ENCODE data around the gene OR51B5. TPM values are rescaled to one million over a fixed set of nuclear protein-coding genes. Genes with fewer than 3 reads are reported as not detected.
A peak's percentile ranks its signal among the peaks of the same experiment; 100 is the strongest.
"Not testable (repeated sequence)": the region's sequence is repeated elsewhere in the genome, so short reads cannot be mapped to it uniquely, and the experiment has no call there.

OR51B5 gene
- total RNA-seq, 2 donors from 2014 or later: 0.93 to 1.8 TPM

- Histone ChIP-seq H3K4me1 (ENCODE audit: control insufficient read depth, insufficient read depth, low read length) (no peaks in the 10 kb centered on the region), H3K9me3 (ENCODE audit: control insufficient read depth, low read length) (no peaks in the 10 kb centered on the region), H3K27ac (ENCODE audit: low read depth, low read length) (no peak overlapping the region), H3K9ac (ENCODE audit: extremely low read depth, low read length, poor library complexity, severe bottlenecking) (no peak overlapping the region), H3K36me3 (ENCODE audit: control insufficient read depth, insufficient read depth, low read length) (no peaks in the 10 kb centered on the region), H3K27me3 (ENCODE audit: control insufficient read depth, insufficient read depth, low read length, poor library complexity, severe bottlenecking) (no peaks in the 10 kb centered on the region), H3K4me3 (ENCODE audit: low read length) (no peak overlapping the region)
- WGBS, 2 experiments (ENCODE audit: insufficient coverage in 1 of 2, insufficient read length in 1 of 2): 88 to 100% methylated on average over 1 to 2 of the region's 3 CpGs
- no peaks in the 10 kb centered on the region for H3K36me3 Mint-ChIP-seq (ENCODE audit: low read depth)
- H3K27me3 Mint-ChIP-seq (ENCODE audit: insufficient read depth): no peaks in the 10 kb centered on the region
- no peak for DNase-seq
- peaks cover 3% of the 10 kb centered on the region for H3K9me3 Mint-ChIP-seq
- peak; percentile 11 for TF ChIP-seq CTCF (conservative IDR thresholded peaks at IDR 0.05)
- peaks cover 21% of the 10 kb centered on the region for H3K4me1 Mint-ChIP-seq
- no peak overlapping the region for H3K4me3 Mint-ChIP-seq
- H3K27ac Mint-ChIP-seq: no peak overlapping the region
Observed at GRCh38 chr11:5362017-5362625, 18.8 kb upstream of the OR51B5 start.

- not testable (repeated sequence) for H3K4me1 ChIP-seq (ENCODE audit: control insufficient read depth, insufficient read depth, low read length); DNase-seq; H3K9me3 ChIP-seq (ENCODE audit: control insufficient read depth, low read length); H3K4me3 Mint-ChIP-seq; H3K9me3 Mint-ChIP-seq; H3K9ac ChIP-seq (ENCODE audit: extremely low read depth, low read length, poor library complexity, severe bottlenecking); H3K4me3 ChIP-seq (ENCODE audit: low read length); H3K27me3 Mint-ChIP-seq (ENCODE audit: insufficient read depth); H3K27ac ChIP-seq (ENCODE audit: low read depth, low read length); H3K4me1 Mint-ChIP-seq; H3K27me3 ChIP-seq (ENCODE audit: control insufficient read depth, insufficient read depth, low read length, poor library complexity, severe bottlenecking); H3K27ac Mint-ChIP-seq; H3K36me3 ChIP-seq (ENCODE audit: control insufficient read depth, insufficient read depth, low read length); H3K36me3 Mint-ChIP-seq (ENCODE audit: low read depth)
- 94 to 100% methylated on average over 1 to 5 of the region's 5 CpGs for WGBS, 2 experiments (ENCODE audit: insufficient coverage in 1 of 2, insufficient read length in 1 of 2)
Observed at GRCh38 chr11:5356031-5356430, 12.7 kb upstream of the OR51B5 start.

- no peak within 1 kb of the TSS for H3K4me3 Mint-ChIP-seq
- Histone ChIP-seq H3K27ac (ENCODE audit: low read depth, low read length) (no peak within 1 kb of the TSS), H3K4me3 (ENCODE audit: low read length) (no peak within 1 kb of the TSS), H3K9me3 (ENCODE audit: control insufficient read depth, low read length) (no peaks in the 10 kb centered on the region), H3K36me3 (ENCODE audit: control insufficient read depth, insufficient read depth, low read length) (no peaks in the 10 kb centered on the region), H3K4me1 (ENCODE audit: control insufficient read depth, insufficient read depth, low read length) (no peaks in the 10 kb centered on the region), H3K9ac (ENCODE audit: extremely low read depth, low read length, poor library complexity, severe bottlenecking) (no peak within 1 kb of the TSS), H3K27me3 (ENCODE audit: control insufficient read depth, insufficient read depth, low read length, poor library complexity, severe bottlenecking) (no peaks in the 10 kb centered on the region)
- H3K36me3 Mint-ChIP-seq (ENCODE audit: low read depth): no peaks in the 10 kb centered on the region
- no peak within 1 kb of the TSS for H3K27ac Mint-ChIP-seq
- no peak for TF ChIP-seq CTCF (conservative IDR thresholded peaks at IDR 0.05)
- H3K27me3 Mint-ChIP-seq (ENCODE audit: insufficient read depth): no peaks in the 10 kb centered on the region
- 91% methylated on average over 1 of the region's 1 CpG; no CpG with 5 or more reads in 1 of the 2 experiments for WGBS, 2 experiments (ENCODE audit: insufficient coverage in 1 of 2, insufficient read length in 1 of 2)
- H3K9me3 Mint-ChIP-seq: no peaks in the 10 kb centered on the region
- no peak for DNase-seq
- H3K4me1 Mint-ChIP-seq: peaks cover 11% of the 10 kb centered on the region
Observed at GRCh38 chr11:5351208-5351607, 7.9 kb upstream of the OR51B5 start, which contains the start of gene OR51B6. Gene OR51B6, plus strand, starts transcription at chr11:5351508. Its CDS starts 0 bp downstream, at chr11:5351508.

GRCh38 chr11:5349550-5349949, 6.2 kb upstream of the OR51B5 start:
- no peak for TF ChIP-seq CTCF (conservative IDR thresholded peaks at IDR 0.05)
- DNase-seq: no peak
- no peaks in the 10 kb centered on the region for H3K9me3 Mint-ChIP-seq
- Histone ChIP-seq H3K4me1 (ENCODE audit: control insufficient read depth, insufficient read depth, low read length) (peaks cover 3% of the 10 kb centered on the region), H3K27me3 (ENCODE audit: control insufficient read depth, insufficient read depth, low read length, poor library complexity, severe bottlenecking) (no peaks in the 10 kb centered on the region), H3K27ac (ENCODE audit: low read depth, low read length) (no peak overlapping the region), H3K9ac (ENCODE audit: extremely low read depth, low read length, poor library complexity, severe bottlenecking) (no peak overlapping the region), H3K4me3 (ENCODE audit: low read length) (no peak overlapping the region), H3K9me3 (ENCODE audit: control insufficient read depth, low read length) (no peaks in the 10 kb centered on the region), H3K36me3 (ENCODE audit: control insufficient read depth, insufficient read depth, low read length) (no peaks in the 10 kb centered on the region)
- H3K27ac Mint-ChIP-seq: no peak overlapping the region
- H3K27me3 Mint-ChIP-seq (ENCODE audit: insufficient read depth): no peaks in the 10 kb centered on the region
- H3K4me3 Mint-ChIP-seq: no peak overlapping the region
- no peaks in the 10 kb centered on the region for H3K36me3 Mint-ChIP-seq (ENCODE audit: low read depth)
- peaks cover 24% of the 10 kb centered on the region for H3K4me1 Mint-ChIP-seq
- 74% methylated on average over 1 of the region's 1 CpG; no CpG with 5 or more reads in 1 of the 2 experiments for WGBS, 2 experiments (ENCODE audit: insufficient coverage in 1 of 2, insufficient read length in 1 of 2)
